ENCODE measurements around the gene SREBF1.

Gene SREBF1

DNA sequence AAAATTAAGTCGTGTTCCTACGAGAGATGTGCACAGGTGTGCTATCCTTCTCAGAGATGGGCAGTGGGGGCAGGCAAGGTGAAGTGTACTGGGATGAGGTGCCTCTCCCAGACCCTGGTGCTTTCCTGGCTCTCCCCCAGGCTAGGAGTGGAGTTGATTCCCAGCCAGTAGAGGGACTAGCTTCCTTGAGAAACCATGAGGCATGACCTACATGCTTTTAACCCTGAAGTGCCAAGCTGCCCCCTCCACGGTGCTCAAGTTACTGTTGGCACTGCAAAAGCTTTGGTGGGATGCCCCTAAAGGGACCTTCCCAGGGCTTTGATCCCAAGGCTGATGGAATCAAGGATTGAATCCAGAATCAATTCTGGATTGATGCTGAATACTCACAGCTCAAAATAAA lies 47.0 kb upstream of the SREBF1 start:
- H4K20me1 ChIP-seq (ENCODE audit: insufficient read depth, low read length): no peaks in the 10 kb centered on the region
- H3K27ac ChIP-seq (ENCODE audit: low read length): no peak overlapping the region
- peaks cover 8% of the 10 kb centered on the region for H3K36me3 ChIP-seq (ENCODE audit: insufficient read depth, low read length)
- no peaks in the 10 kb centered on the region for H3K4me1 ChIP-seq (ENCODE audit: insufficient read depth, low read length)
- H3K4me2 ChIP-seq (ENCODE audit: insufficient read depth, low read length): no peak overlapping the region
- DNase-seq (no peak), ATAC-seq (ENCODE audit: insufficient read depth, low read depth) (no peak)
- H2AFZ ChIP-seq (ENCODE audit: low read depth, low read length): no peak overlapping the region
- H3K9me3 ChIP-seq (ENCODE audit: insufficient read depth, low read length, severe bottlenecking): no peaks in the 10 kb centered on the region
- H3K27me3 ChIP-seq (ENCODE audit: insufficient read depth, low read length, poor library complexity): no peaks in the 10 kb centered on the region
- no peak for TF ChIP-seq EZH2 (IDR thresholded peaks at IDR 0.05; ENCODE audit: borderline replicate concordance, low read depth, low read length, severe bottlenecking)
- TF ChIP-seq, protein P1, sequence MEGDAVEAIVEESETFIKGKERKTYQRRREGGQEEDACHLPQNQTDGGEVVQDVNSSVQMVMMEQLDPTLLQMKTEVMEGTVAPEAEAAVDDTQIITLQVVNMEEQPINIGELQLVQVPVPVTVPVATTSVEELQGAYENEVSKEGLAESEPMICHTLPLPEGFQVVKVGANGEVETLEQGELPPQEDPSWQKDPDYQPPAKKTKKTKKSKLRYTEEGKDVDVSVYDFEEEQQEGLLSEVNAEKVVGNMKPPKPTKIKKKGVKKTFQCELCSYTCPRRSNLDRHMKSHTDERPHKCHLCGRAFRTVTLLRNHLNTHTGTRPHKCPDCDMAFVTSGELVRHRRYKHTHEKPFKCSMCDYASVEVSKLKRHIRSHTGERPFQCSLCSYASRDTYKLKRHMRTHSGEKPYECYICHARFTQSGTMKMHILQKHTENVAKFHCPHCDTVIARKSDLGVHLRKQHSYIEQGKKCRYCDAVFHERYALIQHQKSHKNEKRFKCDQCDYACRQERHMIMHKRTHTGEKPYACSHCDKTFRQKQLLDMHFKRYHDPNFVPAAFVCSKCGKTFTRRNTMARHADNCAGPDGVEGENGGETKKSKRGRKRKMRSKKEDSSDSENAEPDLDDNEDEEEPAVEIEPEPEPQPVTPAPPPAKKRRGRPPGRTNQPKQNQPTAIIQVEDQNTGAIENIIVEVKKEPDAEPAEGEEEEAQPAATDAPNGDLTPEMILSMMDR (IDR thresholded peaks at IDR 0.05; ENCODE audit: borderline replicate concordance, extremely low read depth, low read length, poor library complexity, severe bottlenecking): no peak
- H3K79me2 ChIP-seq (ENCODE audit: insufficient read depth, low read length): no peaks in the 10 kb centered on the region
- H3K9ac ChIP-seq (ENCODE audit: low read depth, low read length): no peak overlapping the region
- H3K4me3 ChIP-seq (ENCODE audit: low read depth in 1 of 2, low read length in 2 of 2): no peak overlapping the region

DNA sequence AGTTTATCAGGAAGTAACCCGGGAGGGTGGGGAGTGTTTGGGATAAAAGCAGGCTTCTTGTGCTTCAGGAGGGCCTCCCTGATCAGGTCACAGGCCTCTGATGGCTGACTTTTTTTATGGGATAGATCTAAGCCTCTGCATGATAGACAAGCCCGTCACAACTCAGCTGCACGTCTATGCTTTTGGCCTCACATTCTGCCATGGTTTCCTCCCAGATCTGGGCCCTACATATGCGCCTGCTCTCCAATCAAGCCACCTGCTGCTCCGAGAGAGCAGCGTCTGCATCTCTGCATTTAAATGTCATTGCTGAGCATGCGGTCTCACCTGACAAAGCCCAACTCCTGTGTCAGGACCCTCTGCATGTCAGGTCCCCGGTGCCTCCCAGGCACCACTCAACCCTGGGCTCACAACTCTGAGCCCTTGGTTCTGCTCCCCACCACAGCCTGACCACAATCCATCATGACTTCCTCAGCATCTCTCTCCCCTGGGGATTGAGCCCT lies 45.3 kb upstream of the SREBF1 start:
- Histone ChIP-seq H3K4me1 (ENCODE audit: insufficient read depth, low read length) (no peaks in the 10 kb centered on the region), H3K36me3 (ENCODE audit: insufficient read depth, low read length) (peaks cover 18% of the 10 kb centered on the region), H3K9me3 (ENCODE audit: insufficient read depth, low read length, severe bottlenecking) (no peaks in the 10 kb centered on the region), H3K4me3 (ENCODE audit: low read depth in 1 of 2, low read length in 2 of 2) (no peak overlapping the region), H3K4me2 (ENCODE audit: insufficient read depth, low read length) (no peak overlapping the region), H2AFZ (ENCODE audit: low read depth, low read length) (no peak overlapping the region), H4K20me1 (ENCODE audit: insufficient read depth, low read length) (no peaks in the 10 kb centered on the region), H3K79me2 (ENCODE audit: insufficient read depth, low read length) (no peaks in the 10 kb centered on the region), H3K27ac (ENCODE audit: low read length) (no peak overlapping the region), H3K27me3 (ENCODE audit: insufficient read depth, low read length, poor library complexity) (no peaks in the 10 kb centered on the region), H3K9ac (ENCODE audit: low read depth, low read length) (no peak overlapping the region)
- ATAC-seq (ENCODE audit: insufficient read depth, low read depth) (no peak), DNase-seq (no peak)
- TF ChIP-seq, protein P1 (IDR thresholded peaks at IDR 0.05; ENCODE audit: borderline replicate concordance, extremely low read depth, low read length, poor library complexity, severe bottlenecking): no peak

DNA sequence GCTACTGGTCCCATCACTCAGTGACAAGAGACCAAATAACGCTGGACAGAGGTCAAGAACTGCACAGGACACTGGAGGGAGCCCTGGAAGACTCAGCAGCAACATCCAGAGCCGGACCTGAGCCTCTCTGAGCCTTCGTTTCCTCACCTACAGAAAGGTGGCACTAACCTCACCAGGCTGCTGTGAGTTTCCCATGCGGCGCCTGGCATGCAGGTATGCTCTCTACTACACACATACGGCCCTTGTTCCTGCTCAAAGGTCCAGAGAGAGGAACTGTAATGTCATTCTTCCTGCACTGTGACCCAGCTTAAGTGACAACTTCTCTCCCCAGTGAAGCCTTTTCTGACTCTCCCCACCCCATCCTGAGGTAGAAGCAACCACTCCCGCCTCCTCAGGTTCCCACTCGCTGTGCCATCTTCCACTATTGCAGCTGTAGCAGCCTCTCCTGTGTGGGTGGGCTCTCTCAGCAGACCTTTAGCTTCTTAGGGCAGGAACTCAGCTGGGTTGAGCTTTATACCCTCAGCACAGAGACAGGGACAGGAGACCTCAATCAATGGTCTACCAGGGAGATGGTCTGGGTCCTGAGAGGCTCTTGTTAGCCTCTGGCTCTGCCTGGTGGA lies 43.9 kb upstream of the SREBF1 start:
- H3K9ac ChIP-seq (ENCODE audit: low read depth, low read length): no peak overlapping the region
- no peak for ATAC-seq (ENCODE audit: insufficient read depth, low read depth)

More for the DNA sequence above, 43.9 kb upstream of the SREBF1 start:
- H3K36me3 ChIP-seq (ENCODE audit: insufficient read depth, low read length): peaks cover 24% of the 10 kb centered on the region
- TF ChIP-seq EZH2 (IDR thresholded peaks at IDR 0.05; ENCODE audit: borderline replicate concordance, low read depth, low read length, severe bottlenecking): no peak
- TF ChIP-seq, protein P1 (IDR thresholded peaks at IDR 0.05; ENCODE audit: borderline replicate concordance, extremely low read depth, low read length, poor library complexity, severe bottlenecking): no peak
- H3K79me2 ChIP-seq (ENCODE audit: insufficient read depth, low read length): no peaks in the 10 kb centered on the region
- H3K4me3 ChIP-seq (ENCODE audit: low read depth in 1 of 2, low read length in 2 of 2): no peak overlapping the region
- no peak overlapping the region for H3K4me2 ChIP-seq (ENCODE audit: insufficient read depth, low read length)
- H3K27ac ChIP-seq (ENCODE audit: low read length): no peak overlapping the region
- H3K27me3 ChIP-seq (ENCODE audit: insufficient read depth, low read length, poor library complexity): no peaks in the 10 kb centered on the region
- DNase-seq: no peak
- no peaks in the 10 kb centered on the region for H3K9me3 ChIP-seq (ENCODE audit: insufficient read depth, low read length, severe bottlenecking)
- H2AFZ ChIP-seq (ENCODE audit: low read depth, low read length): no peak overlapping the region
- H4K20me1 ChIP-seq (ENCODE audit: insufficient read depth, low read length): no peaks in the 10 kb centered on the region
- H3K4me1 ChIP-seq (ENCODE audit: insufficient read depth, low read length): no peaks in the 10 kb centered on the region
